SU-DHL-6 (cell line): Measurements from ENCODE around the gene NDUFS1.
"Not testable (repeated sequence)": the region's sequence is repeated elsewhere in the genome, so short reads cannot be mapped to it uniquely, and the experiment has no call there.

ENCODE experiments used
- H2AFZ ChIP-seq: fragments of 200-600 bp; sonication (generic); 2 replicates; pipeline ENCODE4 v1.6.1; 2014; ENCODE audit warnings: low read depth, mild to moderate bottlenecking, moderate library complexity, mixed read lengths, antibody characterized with exemption, low read length; ENCODE audit not compliant: severe bottlenecking
- H3F3A ChIP-seq: fragments of 200-600 bp; shearing (Covaris generic); 2 replicates; pipeline ENCODE4 v1.6.0; 2016; ENCODE audit warnings: antibody characterized with exemption, mild to moderate bottlenecking; ENCODE audit not compliant: insufficient read depth
- H3K27ac ChIP-seq: fragments of 200-600 bp; sonication (generic); 2 replicates; pipeline ENCODE4 v1.5.1; 2016; ENCODE audit warnings: low read depth, mild to moderate bottlenecking, low read length, moderate library complexity, mixed read lengths
- H3K27me3 ChIP-seq: fragments of 200-600 bp; sonication (generic), shearing (Covaris generic); 2 replicates; pipeline ENCODE4 v1.6.0; 2014; ENCODE audit warnings: mild to moderate bottlenecking, low read length
- H3K36me3 ChIP-seq: fragments of 200-600 bp; sonication (generic); 2 replicates; pipeline ENCODE4 v1.6.1; 2014; ENCODE audit warnings: mild to moderate bottlenecking, low read length, mixed read lengths
- H3K4me2 ChIP-seq: fragments of 300-600, 200-600 bp; shearing (Covaris generic), sonication (generic); 2 replicates; pipeline ENCODE4 v1.6.0; 2014; ENCODE audit warnings: low read length, low read depth, mild to moderate bottlenecking; ENCODE audit not compliant: poor library complexity, severe bottlenecking
- H3K4me3 ChIP-seq: fragments of 200-600 bp; sonication (generic); 2 replicates; pipeline ENCODE4 v1.5.1; 2014; ENCODE audit warnings: antibody characterized with exemption, low read length, mild to moderate bottlenecking, mixed read lengths; ENCODE audit not compliant: insufficient read depth, poor library complexity, severe bottlenecking
- H3K79me2 ChIP-seq: fragments of 200-600 bp; sonication (generic); 2 replicates; pipeline ENCODE4 v1.6.1; 2014; ENCODE audit warnings: mild to moderate bottlenecking, low read length, moderate library complexity; ENCODE audit not compliant: insufficient read depth
- H3K9ac ChIP-seq: fragments of 200-600 bp; sonication (generic); 2 replicates; pipeline ENCODE4 v1.7.0; 2014; ENCODE audit warnings: mild to moderate bottlenecking, low read length
- H3K9me2 ChIP-seq: fragments of 200-600 bp; sonication (generic); replicated peaks from 2 replicates; pipeline ENCODE4 v1.6.1; 2014; ENCODE audit warnings: low read length; ENCODE audit not compliant: insufficient read depth
- H3K9me3 ChIP-seq: fragments of 200-600 bp; sonication (generic); 2 replicates; pipeline ENCODE4 v1.6.1; 2014; ENCODE audit warnings: low read length, mixed read lengths; ENCODE audit not compliant: insufficient read depth
- H4K20me1 ChIP-seq: fragments of 200-600 bp; sonication (generic); 2 replicates; pipeline ENCODE4 v1.6.1; 2014; ENCODE audit warnings: low read depth, mild to moderate bottlenecking, antibody characterized with exemption, low read length, moderate library complexity, mixed read lengths
- CTCF ChIP-seq: fragments of 200-600 bp; sonication (generic); IDR thresholded peaks from one replicate; pipeline ENCODE4 v1.5.1; 2017; ENCODE audit warnings: antibody characterized with exemption, mild to moderate bottlenecking, low read length, moderate library complexity; ENCODE audit not compliant: insufficient read depth, poor library complexity, severe bottlenecking
- EZH2phosphoT487 ChIP-seq: fragments of 200-600 bp; sonication (generic), shearing (Covaris generic); conservative IDR thresholded peaks from 2 replicates; pipeline ENCODE4 v1.6.1; 2018; ENCODE audit warnings: mild to moderate bottlenecking, antibody characterized with exemption, low read length, moderate library complexity, mixed read lengths

NDUFS1 gene

DNA sequence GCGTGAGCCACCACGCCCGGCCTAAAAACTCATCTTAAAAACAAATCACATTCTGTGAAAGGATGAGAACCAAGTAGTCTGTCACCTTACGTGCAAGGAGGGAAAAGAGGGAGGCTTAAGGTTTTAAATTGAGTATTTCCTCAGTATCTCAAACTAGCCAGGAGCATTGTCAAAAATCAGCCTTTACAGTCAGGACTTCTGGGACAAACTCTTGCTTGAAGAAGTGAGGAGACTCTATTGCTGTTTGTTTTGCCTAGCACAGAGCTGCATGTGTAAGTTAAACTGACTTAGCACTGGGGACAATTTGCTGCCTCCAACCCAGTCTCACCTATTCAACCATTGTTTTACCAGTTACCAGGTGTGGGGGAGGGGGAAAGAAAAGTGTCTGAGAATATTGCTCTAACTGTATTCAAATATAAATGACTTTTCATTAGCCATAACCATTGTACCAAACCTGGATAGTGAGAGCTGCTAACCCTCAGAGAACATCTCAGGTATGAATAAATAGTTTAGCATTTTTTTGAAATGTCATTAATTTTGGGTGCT, 76.9 kb downstream of the NDUFS1 start:
- H3K9me3 ChIP-seq = no peaks in the 10 kb centered on the region
- peak overlapping the region; percentile 96 for H3K4me2 ChIP-seq
- no peaks in the 10 kb centered on the region for H3K36me3 ChIP-seq
- no peak overlapping the region for H3K27ac ChIP-seq
- TF ChIP-seq EZH2phosphoT487 (no peak), CTCF (no peak)
- H3K79me2 ChIP-seq = peaks cover 84% of the 10 kb centered on the region
- H3K4me3 ChIP-seq = no peak overlapping the region
- peaks cover 19% of the 10 kb centered on the region for H3F3A ChIP-seq
- no peaks in the 10 kb centered on the region for H3K27me3 ChIP-seq
- H2AFZ ChIP-seq = no peak overlapping the region
- no peaks in the 10 kb centered on the region; the same call in 1 of the 2 replicates for H4K20me1 ChIP-seq
- no peak overlapping the region for H3K9ac ChIP-seq
- no peaks in the 10 kb centered on the region for H3K9me2 ChIP-seq

DNA sequence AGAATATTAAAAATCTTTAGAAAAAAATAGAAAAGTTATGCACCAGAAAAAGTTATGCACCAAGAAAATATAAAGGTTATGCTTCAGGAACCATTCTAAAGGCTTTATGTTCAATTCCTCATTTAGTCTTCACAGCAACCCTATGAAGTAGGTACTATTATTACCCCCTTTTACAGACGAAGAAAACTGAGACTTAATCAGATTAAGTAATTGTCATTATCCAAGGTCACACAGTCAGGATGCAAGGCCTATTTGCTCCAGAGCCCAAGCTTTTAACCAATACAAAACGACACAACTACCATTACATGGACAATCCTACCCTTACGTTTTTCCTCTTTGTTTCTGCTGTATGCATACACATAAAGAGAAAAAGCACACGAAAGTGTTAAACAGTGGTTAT, 78.3 kb downstream of the NDUFS1 start:
- Histone ChIP-seq H3K36me3 (no peaks in the 10 kb centered on the region), H3K9ac (no peak overlapping the region), H3K27ac (no peak overlapping the region), H2AFZ (no peak overlapping the region), H3K9me3 (no peaks in the 10 kb centered on the region), H3F3A (peaks cover 5% of the 10 kb centered on the region), H3K9me2 (no peaks in the 10 kb centered on the region), H3K79me2 (peaks cover 82% of the 10 kb centered on the region), H3K4me3 (no peak overlapping the region), H3K27me3 (no peaks in the 10 kb centered on the region), H4K20me1 (no peaks in the 10 kb centered on the region; the same call in 1 of the 2 replicates), H3K4me2 (no peak overlapping the region)
- TF ChIP-seq EZH2phosphoT487 (no peak), CTCF (no peak)

- no peak overlapping the region for H3K4me3 ChIP-seq
- H3K36me3 ChIP-seq = no peaks in the 10 kb centered on the region
- H3K4me2 ChIP-seq = no peak overlapping the region
- H3K9ac ChIP-seq = no peak overlapping the region
- H3K9me3 ChIP-seq = no peaks in the 10 kb centered on the region
- H4K20me1 ChIP-seq = no peaks in the 10 kb centered on the region; the same call in 1 of the 2 replicates
- no peak for TF ChIP-seq EZH2phosphoT487
- TF ChIP-seq CTCF = no peak
- H3K27ac ChIP-seq = no peak overlapping the region
- peaks cover 3% of the 10 kb centered on the region; the same call in 1 of the 2 replicates for H3F3A ChIP-seq
- no peak overlapping the region for H2AFZ ChIP-seq
- no peaks in the 10 kb centered on the region for H3K9me2 ChIP-seq
- H3K27me3 ChIP-seq = no peaks in the 10 kb centered on the region
- H3K79me2 ChIP-seq = peaks cover 92% of the 10 kb centered on the region
Measured at GRCh38 chr2:206079699-206080465, 79.4 kb downstream of the NDUFS1 start.

- H3K4me2 ChIP-seq, H3K27me3 ChIP-seq, H3K9me2 ChIP-seq, H3K36me3 ChIP-seq, H3K9me3 ChIP-seq, H3F3A ChIP-seq, H3K9ac ChIP-seq, H2AFZ ChIP-seq, H3K4me3 ChIP-seq, H4K20me1 ChIP-seq, H3K27ac ChIP-seq: not testable (repeated sequence)
- peaks cover 91% of the 10 kb centered on the region for H3K79me2 ChIP-seq
Measured at GRCh38 chr2:206077879-206078278, 81.4 kb downstream of the NDUFS1 start.
